Measurements from ENCODE around the gene ITGB7. TPM values are rescaled to one million over a fixed set of nuclear protein-coding genes. Genes with fewer than 3 reads are reported as not detected.
A peak's percentile ranks its signal among the peaks of the same experiment; 100 is the strongest.
"Not testable (repeated sequence)": the region's sequence is repeated elsewhere in the genome, so short reads cannot be mapped to it uniquely, and the experiment has no call there.

Gene ITGB7
- total and polyA plus RNA-seq, 10 donors: 23.9 to 75.5 (median 55.8) TPM

DNA sequence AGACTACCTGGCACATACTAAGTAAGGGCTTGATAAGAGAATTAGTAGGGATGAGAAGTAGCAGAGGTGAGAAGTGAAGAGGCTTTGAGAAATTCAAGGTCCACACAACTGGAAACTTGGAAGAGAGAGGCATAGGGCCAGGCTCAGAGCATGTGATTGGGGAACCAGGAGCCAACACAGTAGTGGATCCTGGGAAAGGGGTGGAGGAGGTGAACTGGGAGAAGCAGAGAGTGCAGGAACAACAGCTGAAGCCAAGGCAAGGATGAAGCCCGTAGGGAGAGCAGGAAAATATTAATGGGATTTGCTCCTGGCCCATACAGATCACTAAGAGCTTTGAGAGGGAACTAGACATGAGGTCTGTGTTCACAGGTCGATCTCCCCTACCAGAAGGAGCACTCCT is 1.4 kb upstream of the ITGB7 start:
- H3K27me3 ChIP-seq (replicated peaks in 1 of 7): no peaks in the 10 kb centered on the region
- peak overlapping the region in 4 of 8 donors; percentile 36 to 66 (median 40) for H3K4me3 ChIP-seq
- H3K4me1 ChIP-seq: peaks cover 29 to 99% (median 87%) of the 10 kb centered on the region in 6 donors
- intact Hi-C loops (cut with DNase I; ENCODE audit: low total_unique reads): loop anchor here (5.0 to 10.0 kb wide), 2 partner anchors 44 to 134 kb away; partner anchors contain the start of gene SPRYD3
- H3K27ac ChIP-seq: peak overlapping the region; percentile 76 to 92 (median 84)
- DNase-seq: no peak
- TF ChIP-seq, protein P1, sequence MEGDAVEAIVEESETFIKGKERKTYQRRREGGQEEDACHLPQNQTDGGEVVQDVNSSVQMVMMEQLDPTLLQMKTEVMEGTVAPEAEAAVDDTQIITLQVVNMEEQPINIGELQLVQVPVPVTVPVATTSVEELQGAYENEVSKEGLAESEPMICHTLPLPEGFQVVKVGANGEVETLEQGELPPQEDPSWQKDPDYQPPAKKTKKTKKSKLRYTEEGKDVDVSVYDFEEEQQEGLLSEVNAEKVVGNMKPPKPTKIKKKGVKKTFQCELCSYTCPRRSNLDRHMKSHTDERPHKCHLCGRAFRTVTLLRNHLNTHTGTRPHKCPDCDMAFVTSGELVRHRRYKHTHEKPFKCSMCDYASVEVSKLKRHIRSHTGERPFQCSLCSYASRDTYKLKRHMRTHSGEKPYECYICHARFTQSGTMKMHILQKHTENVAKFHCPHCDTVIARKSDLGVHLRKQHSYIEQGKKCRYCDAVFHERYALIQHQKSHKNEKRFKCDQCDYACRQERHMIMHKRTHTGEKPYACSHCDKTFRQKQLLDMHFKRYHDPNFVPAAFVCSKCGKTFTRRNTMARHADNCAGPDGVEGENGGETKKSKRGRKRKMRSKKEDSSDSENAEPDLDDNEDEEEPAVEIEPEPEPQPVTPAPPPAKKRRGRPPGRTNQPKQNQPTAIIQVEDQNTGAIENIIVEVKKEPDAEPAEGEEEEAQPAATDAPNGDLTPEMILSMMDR (IDR thresholded peaks at IDR 0.05 in 8 of 11, conservative IDR thresholded peaks at IDR 0.05 in 3 of 11): no peak
- TF ChIP-seq POLR2AphosphoS5 (IDR thresholded peaks at IDR 0.05): no peak
- TF ChIP-seq POLR2A (IDR thresholded peaks at IDR 0.05): no peak
- H3K36me3 ChIP-seq: peaks cover 0 to 35% (median 14%) of the 10 kb centered on the region in 6 donors
- 47 to 62% (median 58%) methylated on average over 2 of the region's 2 CpGs for WGBS, 5 donors
- H3K9me3 ChIP-seq: no peaks in the 10 kb centered on the region

DNA sequence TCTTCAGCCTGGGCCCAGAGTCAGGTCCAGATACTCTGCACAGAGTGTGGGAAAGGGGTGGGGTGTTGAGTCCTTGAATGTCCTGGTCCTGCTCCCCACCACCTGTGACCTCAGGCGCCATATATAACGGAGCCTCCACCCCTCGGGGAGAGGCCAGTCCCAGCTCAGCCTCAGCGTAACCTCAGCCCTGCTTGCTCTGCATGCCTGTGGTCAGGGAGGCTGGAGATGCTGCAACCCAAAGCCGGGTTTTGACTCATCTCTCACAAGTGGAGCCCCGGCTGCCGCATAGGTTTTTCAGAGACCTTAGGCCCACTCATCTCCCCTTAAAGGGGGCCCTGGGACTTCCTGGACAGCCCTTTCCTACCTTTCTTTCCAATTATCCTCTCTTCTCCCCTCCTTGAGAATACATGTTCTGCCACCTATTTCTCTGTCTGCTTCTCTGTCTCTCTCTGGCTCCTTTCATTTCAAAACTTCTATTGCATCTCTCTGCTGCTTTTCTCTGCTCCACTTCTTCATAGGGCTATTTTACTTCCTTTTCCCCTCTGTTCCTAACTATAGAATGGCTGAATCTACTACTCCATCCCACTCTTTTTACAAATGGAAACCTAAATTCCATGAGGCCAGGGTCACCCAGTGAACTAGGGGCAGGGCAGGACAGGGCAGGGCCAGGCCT is 1.2 kb downstream of the ITGB7 start:
- 29 to 51% (median 46%) methylated on average over 5 to 7 of the region's 7 CpGs for WGBS, 5 donors
- intact Hi-C loops (cut with DNase I; ENCODE audit: low total_unique reads): loop anchor here (5.0 to 10.0 kb wide), 2 partner anchors 46 to 131 kb away; partner anchors contain the start of gene SPRYD3
- no peaks in the 10 kb centered on the region for H3K27me3 ChIP-seq (replicated peaks in 1 of 7)
- TF ChIP-seq POLR2AphosphoS5 (IDR thresholded peaks at IDR 0.05) (peak in 2 of 3 donors; percentile 9 to 68), POLR2A (IDR thresholded peaks at IDR 0.05) (no peak)
- peak overlapping the region; percentile 54 to 92 (median 76) for H3K27ac ChIP-seq
- peak overlapping the region; percentile 25 to 72 (median 40) for H3K4me3 ChIP-seq
- H3K4me1 ChIP-seq: peaks cover 36 to 100% (median 93%) of the 10 kb centered on the region in 6 donors
- no peaks in the 10 kb centered on the region for H3K9me3 ChIP-seq
- DNase-seq: no peak
- peaks cover 0 to 10% (median 3%) of the 10 kb centered on the region in 6 donors for H3K36me3 ChIP-seq

DNA sequence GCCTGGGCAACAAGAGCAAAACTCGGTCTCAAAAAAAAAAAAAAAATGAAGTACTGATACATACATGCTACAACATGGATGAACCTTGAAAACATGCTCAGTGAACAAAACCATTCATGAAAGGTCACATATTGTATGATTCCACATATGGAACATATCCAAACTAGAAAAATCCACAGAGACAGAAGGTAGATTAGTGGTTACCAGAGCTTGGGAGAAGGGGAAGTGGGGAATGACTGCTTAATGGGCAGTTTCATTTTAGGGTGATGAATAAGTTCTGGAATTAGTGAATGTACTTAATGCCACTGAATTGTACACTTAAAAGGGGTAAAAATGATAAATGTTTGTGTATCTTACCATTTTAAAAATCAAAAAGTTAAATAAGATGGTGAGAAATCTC is 2.7 kb downstream of the ITGB7 start:
- TF ChIP-seq POLR2AphosphoS5 (IDR thresholded peaks at IDR 0.05): no peak
- TF ChIP-seq, protein P1 (IDR thresholded peaks at IDR 0.05 in 8 of 11, conservative IDR thresholded peaks at IDR 0.05 in 3 of 11): no peak
- no peak for TF ChIP-seq POLR2A (IDR thresholded peaks at IDR 0.05)
- no peak for DNase-seq
- Histone ChIP-seq H3K4me3 (no peak overlapping the region), H3K4me1 (peaks cover 45 to 100% (median 93%) of the 10 kb centered on the region in 6 donors), H3K27ac (peak overlapping the region in 1 of 8 donors; percentile 84), H3K27me3 (replicated peaks in 1 of 7) (no peaks in the 10 kb centered on the region), H3K36me3 (peaks cover 0 to 6% (median 0%) of the 10 kb centered on the region in 6 donors), H3K9me3 (no peaks in the 10 kb centered on the region)
- 81 to 96% (median 87%) methylated on average over 1 of the region's 1 CpG for WGBS, 5 donors
- intact Hi-C loops (cut with DNase I; ENCODE audit: low total_unique reads): loop anchor here (10.0 kb wide), 1 partner anchor 130 kb away; the partner anchor contains the start of gene SPRYD3

DNA sequence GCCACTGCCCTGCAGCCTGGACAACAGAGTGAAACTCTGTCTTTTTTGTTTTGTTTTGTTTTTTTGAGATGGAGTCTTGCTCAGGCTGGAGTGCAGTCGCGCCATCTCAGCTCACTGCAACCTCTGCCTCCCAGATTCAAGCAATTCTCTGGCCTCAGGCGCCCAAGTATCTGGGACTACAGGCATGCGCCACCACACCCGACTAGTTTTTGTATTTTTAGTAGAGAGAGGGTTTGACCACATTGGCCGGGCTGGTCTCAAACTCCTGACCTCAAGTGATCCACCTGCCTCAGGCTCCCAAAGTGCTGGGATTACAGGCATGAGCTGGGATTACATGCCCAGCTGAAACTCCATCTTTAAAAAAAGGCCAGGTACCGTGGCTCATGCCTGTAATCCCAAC is 4.7 kb downstream of the ITGB7 start:
- Histone ChIP-seq H3K36me3 (peaks cover 0 to 12% (median 1%) of the 10 kb centered on the region in 6 donors), H3K27ac (peak overlapping the region in 5 of 8 donors; percentile 11 to 72 (median 51)), H3K4me1 (peaks cover 42 to 100% (median 93%) of the 10 kb centered on the region in 6 donors)
- not testable (repeated sequence) for H3K4me3 ChIP-seq; H3K27me3 ChIP-seq (replicated peaks in 1 of 7); H3K9me3 ChIP-seq; DNase-seq
- WGBS, 5 donors: 75 to 82% (median 77%) methylated on average over 7 of the region's 7 CpGs
- intact Hi-C loops (cut with DNase I; ENCODE audit: low total_unique reads): loop anchor here (10.0 kb wide), 1 partner anchor 128 kb away; the partner anchor contains the start of gene SPRYD3

DNA sequence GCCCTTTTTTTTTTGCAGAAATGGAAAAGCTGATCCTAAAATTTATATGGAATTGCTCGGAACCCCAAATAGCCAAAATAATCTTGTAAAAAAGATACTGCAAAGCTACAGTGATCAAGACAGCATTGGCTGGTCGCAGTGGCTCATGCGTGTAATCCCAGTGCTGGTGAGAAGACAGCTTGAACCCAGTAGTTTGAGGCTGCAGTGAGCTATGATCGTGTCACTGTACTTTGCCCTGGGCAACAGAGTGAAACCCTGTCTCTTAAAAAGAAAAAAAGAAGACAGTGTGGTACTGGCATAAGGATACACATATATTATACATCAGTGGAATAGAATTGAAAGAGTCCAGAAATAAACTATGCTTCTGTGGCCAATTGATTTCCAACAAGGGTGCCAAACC is 5.4 kb downstream of the ITGB7 start:
- Histone ChIP-seq H3K27me3 (replicated peaks in 1 of 7) (no peaks in the 10 kb centered on the region), H3K9me3 (no peaks in the 10 kb centered on the region), H3K27ac (peak overlapping the region in 5 of 8 donors; percentile 29 to 72 (median 58)), H3K36me3 (peaks cover 0 to 19% (median 4%) of the 10 kb centered on the region in 6 donors), H3K4me1 (peaks cover 38 to 100% (median 91%) of the 10 kb centered on the region in 6 donors), H3K4me3 (no peak overlapping the region)
- 81 to 88% (median 86%) methylated on average over 4 of the region's 4 CpGs for WGBS, 5 donors
- no peak for DNase-seq
- TF ChIP-seq, protein P1 (IDR thresholded peaks at IDR 0.05 in 8 of 11, conservative IDR thresholded peaks at IDR 0.05 in 3 of 11): no peak
- TF ChIP-seq POLR2AphosphoS5 (IDR thresholded peaks at IDR 0.05) (no peak), POLR2A (IDR thresholded peaks at IDR 0.05) (no peak)
- intact Hi-C loops (cut with DNase I; ENCODE audit: low total_unique reads): loop anchor here (10.0 kb wide), 1 partner anchor 127 kb away; the partner anchor contains the start of gene SPRYD3
